Measurements from ENCODE around the gene LRATD1. TPM values are rescaled to one million over a fixed set of nuclear protein-coding genes. Genes with fewer than 3 reads are reported as not detected.
"Not testable (repeated sequence)": the region's sequence is repeated elsewhere in the genome, so short reads cannot be mapped to it uniquely, and the experiment has no call there.

Gene LRATD1
- total RNA-seq, 1 experiment from 2014 or later = not detected

DNA sequence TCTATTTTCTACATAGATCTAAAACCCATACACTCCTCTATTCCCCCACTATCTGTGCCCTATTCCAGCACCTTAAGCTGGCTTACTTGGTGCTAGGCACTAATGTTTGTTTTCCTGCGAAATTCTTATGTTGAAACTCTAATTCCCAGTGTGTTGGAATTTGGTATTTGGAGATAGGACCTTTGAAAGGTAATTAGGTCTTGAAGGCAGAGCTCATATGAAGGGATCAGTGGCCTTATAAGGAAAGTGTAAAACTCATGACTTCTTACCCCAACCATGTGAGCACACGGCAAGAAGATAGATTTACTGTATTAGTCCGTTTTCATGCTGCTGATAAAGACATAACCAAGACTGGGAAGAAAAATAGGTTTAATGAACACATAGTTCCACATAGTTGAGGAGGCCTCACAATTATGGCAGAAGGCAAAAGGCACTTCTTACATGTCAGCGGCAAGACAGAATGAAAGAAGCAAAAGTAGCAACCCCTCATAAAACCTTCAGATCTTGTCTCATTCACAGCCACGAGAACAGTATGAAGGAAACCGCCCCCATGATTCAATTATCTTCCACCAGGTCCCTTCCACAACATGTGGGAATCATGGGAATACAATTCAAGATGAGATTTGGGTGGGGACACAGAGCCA, 10.5 kb upstream of the LRATD1 start:
- Histone ChIP-seq H3K36me3 (no peaks in the 10 kb centered on the region), H3K9me3 (replicated peaks) (no peaks in the 10 kb centered on the region), H3K4me1 (no peaks in the 10 kb centered on the region), H3K27ac (no peak overlapping the region), H3K27me3 (no peaks in the 10 kb centered on the region), H3K4me3 (no peak overlapping the region)
- DNase-seq = no peak

DNA sequence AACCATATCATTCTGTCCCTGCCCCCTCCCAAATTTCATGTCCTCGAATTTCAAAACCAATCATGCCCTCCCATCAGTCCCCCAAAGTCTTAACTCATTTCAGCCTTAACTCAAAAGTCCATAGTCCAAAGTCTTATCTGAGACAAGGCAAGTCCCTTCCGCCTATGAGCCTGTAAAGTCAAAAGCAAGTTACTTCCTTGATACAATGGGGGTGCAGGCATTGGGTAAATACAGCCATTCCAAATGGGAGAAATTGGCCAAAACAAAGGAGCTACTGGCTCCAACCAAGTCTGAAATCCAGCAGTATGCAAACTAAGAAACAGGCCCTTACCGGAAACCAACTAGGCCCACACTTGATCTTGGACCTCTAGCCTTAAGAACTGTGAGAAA, 10.0 kb upstream of the LRATD1 start:
- not testable (repeated sequence) for H3K27me3 ChIP-seq; H3K36me3 ChIP-seq; DNase-seq; H3K27ac ChIP-seq; H3K4me1 ChIP-seq; H3K4me3 ChIP-seq; H3K9me3 ChIP-seq (replicated peaks)

DNA sequence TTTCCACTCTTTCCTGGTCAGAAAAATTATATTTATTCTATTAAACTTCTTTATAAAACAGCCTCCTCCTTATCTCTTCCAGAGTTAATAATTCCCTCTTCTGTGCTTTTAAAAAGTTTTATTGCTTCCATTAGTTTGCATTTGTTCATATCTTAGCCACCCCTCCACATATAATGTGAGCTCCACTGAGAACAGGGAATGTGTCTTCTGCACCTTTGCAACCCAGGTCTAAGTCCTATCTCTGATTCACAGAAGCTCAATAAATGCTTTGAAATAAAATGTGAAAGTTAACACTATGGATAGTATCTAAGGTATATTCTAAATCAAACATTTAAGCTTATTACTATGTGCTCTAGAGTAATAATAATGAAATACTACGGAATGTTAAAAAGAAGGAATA, 9.3 kb upstream of the LRATD1 start:
- H3K36me3 ChIP-seq = no peaks in the 10 kb centered on the region
- H3K27ac ChIP-seq = no peak overlapping the region
- H3K9me3 ChIP-seq (replicated peaks) = no peaks in the 10 kb centered on the region

DNA sequence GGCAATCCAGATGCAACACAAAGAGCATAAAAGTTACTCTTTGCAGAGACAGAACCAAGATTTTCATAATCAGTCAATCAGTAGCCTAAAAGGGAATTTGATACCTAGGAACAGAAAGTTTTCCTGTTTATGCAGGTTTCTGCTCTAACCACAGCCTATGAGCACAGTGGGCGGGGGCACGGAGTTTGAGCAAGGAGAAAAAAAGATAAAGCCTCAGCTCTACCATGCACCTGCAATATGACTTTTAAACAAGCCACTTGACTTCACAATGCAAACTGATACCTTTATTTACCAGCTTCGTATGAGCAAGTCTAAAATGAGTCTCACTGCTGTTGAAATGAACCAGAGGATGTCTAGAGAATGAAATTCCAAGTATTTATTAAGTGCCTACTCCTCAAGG, 5.6 kb upstream of the LRATD1 start:
- H3K4me3 ChIP-seq = no peak overlapping the region
- no peaks in the 10 kb centered on the region for H3K27me3 ChIP-seq
- no peaks in the 10 kb centered on the region for H3K36me3 ChIP-seq
- H3K4me1 ChIP-seq = no peaks in the 10 kb centered on the region
- H3K9me3 ChIP-seq (replicated peaks) = no peaks in the 10 kb centered on the region
- H3K27ac ChIP-seq = no peak overlapping the region
- DNase-seq = no peak

More for the DNA sequence above, 9.3 kb upstream of the LRATD1 start:
- no peak for DNase-seq
- no peaks in the 10 kb centered on the region for H3K4me1 ChIP-seq
- no peak overlapping the region for H3K4me3 ChIP-seq
- H3K27me3 ChIP-seq = no peaks in the 10 kb centered on the region

DNA sequence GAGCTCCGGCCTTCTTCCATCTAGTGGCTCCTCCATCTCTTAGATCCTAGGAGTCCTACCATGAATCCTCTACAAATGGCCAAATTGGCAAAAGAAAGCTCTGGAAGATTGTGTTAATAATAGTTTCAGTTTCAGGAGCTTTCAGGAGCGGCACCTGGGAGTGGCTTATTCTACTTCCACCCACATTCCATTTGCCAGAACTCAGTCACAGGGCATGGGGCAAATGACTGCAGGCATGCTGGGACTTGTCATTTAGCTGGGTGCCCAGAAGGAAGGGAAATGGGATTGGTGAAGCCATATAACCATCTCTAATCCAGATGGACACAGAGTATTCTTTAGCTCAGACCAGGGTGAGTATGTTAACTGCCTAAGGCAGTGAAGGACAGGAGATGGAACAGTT, 3.6 kb upstream of the LRATD1 start:
- peak in 1 of 2 experiments; percentile 6 for DNase-seq
- H3K27ac ChIP-seq = no peak overlapping the region
- H3K9me3 ChIP-seq (replicated peaks) = no peaks in the 10 kb centered on the region
- H3K27me3 ChIP-seq = no peaks in the 10 kb centered on the region
- no peaks in the 10 kb centered on the region for H3K36me3 ChIP-seq
- H3K4me3 ChIP-seq = no peak overlapping the region
- no peaks in the 10 kb centered on the region for H3K4me1 ChIP-seq

DNA sequence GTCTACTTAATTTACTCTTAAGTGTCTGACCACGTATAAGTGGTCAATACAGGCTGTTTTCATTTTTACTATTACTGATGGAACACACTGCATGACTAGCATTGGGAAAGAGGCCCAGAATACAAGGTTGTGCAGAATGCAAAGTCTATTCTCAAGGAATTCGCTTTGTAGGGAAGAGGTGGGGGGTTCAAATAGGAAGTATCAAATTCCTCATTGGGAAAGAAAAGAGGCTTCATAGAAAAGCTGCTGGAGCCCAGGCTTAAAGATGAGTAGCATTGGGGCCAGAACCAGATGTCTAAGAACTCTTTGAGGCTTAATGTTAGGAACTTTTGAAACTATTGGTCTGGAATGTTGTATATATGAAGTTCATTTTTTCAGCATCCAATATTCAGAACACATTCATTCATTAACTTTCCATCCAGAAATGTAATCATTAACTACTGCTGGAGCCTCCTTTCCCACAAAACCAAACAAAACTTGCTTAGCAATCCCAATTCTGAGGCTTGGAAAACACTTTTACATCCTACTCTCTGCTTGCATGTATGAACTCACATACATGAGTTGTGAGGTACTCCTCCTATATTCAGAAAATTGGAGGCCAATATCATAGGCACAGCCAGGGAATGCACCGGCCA, 994 bp upstream of the LRATD1 start:
- Histone ChIP-seq H3K27ac (no peak overlapping the region), H3K4me1 (no peaks in the 10 kb centered on the region), H3K27me3 (no peaks in the 10 kb centered on the region; the same call in 1 of the 2 replicates), H3K9me3 (replicated peaks) (no peaks in the 10 kb centered on the region), H3K36me3 (no peaks in the 10 kb centered on the region), H3K4me3 (no peak overlapping the region)
- DNase-seq = no peak

DNA sequence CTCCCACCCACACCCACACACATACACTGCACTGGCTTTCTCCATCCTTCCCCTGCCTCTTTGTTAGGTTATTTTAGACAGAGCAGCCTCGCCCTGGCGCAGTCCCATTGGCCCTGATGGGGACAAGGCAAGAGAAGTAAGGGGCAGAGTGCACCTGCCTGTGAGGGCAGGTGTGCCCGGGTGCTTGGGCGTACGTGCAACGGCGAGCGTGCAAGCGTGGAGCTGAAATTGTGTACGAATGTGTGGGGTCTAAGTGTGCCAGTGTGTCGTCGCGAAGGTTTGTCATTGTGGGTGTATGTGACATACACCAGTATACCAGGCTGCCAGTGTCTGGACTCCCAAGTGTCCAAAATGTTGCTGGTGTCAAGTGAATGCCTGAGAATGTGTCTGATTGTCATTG, 544 bp downstream of the LRATD1 start:
- no peaks in the 10 kb centered on the region; the same call in 1 of the 2 replicates for H3K27me3 ChIP-seq
- no peak overlapping the region for H3K27ac ChIP-seq
- H3K9me3 ChIP-seq (replicated peaks) = no peaks in the 10 kb centered on the region
- no peaks in the 10 kb centered on the region for H3K36me3 ChIP-seq
- no peak overlapping the region for H3K4me3 ChIP-seq
- H3K4me1 ChIP-seq = no peaks in the 10 kb centered on the region
- DNase-seq = no peak

DNA sequence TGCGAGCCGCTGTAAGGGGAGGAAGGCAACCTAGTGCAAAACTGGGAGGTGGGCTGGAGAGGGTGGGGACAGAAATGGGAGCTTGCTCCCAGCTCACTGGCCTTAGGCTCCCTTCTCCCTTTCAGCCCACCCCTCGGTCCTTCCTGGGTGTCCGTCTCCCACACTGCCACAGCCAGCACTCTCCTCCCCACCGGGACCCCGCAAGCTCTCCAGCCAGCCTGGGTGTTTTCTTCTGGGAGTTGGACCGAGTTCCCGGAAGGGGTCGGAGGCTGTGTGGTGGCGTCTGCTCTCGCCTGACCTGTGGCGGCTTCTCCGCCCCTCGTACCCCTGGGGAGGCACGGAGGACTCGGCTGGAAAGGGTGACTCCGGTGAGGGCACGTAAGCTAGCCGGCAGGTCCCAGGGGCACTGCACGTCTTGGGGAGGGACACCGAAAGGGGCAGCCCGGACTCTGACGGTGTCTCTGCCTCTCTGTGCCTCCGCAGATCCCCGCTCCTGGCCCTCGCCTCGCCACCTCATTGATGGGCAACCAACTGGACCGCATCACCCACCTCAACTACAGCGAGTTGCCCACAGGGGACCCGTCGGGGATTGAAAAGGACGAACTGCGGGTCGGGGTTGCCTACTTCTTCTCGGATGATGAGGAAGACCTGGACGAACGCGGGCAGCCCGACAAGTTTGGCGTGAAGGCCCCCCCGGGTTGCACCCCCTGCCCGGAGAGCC, 1.1 kb downstream of the LRATD1 start:
- Histone ChIP-seq H3K4me1 (no peaks in the 10 kb centered on the region), H3K9me3 (replicated peaks) (no peaks in the 10 kb centered on the region), H3K4me3 (no peak overlapping the region), H3K27ac (no peak overlapping the region), H3K36me3 (no peaks in the 10 kb centered on the region), H3K27me3 (no peaks in the 10 kb centered on the region; the same call in 1 of the 2 replicates)
- DNase-seq = no peak

DNA sequence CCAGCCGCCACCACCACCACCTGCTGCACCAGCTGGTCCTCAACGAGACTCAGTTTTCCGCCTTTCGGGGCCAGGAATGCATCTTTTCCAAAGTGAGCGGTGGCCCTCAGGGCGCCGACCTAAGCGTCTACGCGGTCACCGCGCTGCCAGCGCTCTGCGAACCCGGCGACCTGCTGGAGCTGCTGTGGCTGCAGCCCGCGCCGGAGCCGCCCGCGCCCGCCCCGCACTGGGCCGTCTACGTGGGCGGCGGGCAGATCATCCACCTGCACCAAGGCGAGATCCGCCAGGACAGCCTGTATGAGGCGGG, 1.6 kb downstream of the LRATD1 start:
- Histone ChIP-seq H3K4me1 (no peaks in the 10 kb centered on the region), H3K27me3 (no peaks in the 10 kb centered on the region; the same call in 1 of the 2 replicates), H3K4me3 (no peak overlapping the region), H3K27ac (no peak overlapping the region), H3K36me3 (no peaks in the 10 kb centered on the region), H3K9me3 (replicated peaks) (no peaks in the 10 kb centered on the region)
- no peak for DNase-seq

DNA sequence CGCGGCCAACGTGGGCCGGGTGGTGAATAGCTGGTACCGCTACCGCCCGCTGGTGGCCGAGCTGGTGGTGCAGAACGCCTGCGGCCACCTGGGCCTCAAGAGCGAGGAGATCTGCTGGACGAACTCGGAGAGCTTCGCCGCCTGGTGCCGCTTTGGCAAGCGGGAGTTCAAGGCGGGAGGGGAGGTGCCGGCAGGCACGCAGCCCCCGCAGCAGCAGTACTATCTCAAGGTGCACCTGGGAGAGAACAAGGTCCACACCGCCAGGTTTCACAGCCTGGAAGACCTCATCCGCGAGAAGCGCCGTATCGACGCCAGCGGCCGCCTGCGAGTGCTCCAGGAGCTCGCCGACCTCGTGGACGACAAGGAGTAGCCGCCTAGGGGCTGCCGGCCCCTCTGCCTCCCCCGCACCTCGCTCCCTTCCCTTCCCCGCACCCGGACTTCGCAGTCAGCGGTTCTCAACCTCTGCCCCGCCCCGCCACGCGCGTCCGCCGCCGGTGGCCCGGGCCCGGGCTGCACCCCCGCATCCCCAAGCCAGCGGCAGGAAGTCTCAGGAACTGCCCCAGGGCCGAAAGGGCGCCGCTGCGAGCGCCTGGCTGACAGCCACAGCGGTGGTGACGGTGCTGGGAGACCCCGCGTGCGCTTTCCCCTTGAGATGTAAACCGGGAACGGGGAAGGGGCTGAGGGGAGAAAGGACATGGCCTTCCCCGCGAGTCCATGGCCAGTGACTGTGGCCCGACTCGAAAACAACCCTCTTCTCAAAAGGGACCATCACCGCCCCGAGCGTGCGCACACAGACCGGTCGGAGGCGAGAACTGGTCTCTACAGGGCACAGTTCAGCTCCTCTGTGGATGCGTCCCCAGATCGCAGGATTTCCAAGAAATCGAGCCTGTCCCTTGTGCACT, 2.2 kb downstream of the LRATD1 start:
- no peaks in the 10 kb centered on the region; the same call in 1 of the 2 replicates for H3K27me3 ChIP-seq
- no peak for DNase-seq

DNA sequence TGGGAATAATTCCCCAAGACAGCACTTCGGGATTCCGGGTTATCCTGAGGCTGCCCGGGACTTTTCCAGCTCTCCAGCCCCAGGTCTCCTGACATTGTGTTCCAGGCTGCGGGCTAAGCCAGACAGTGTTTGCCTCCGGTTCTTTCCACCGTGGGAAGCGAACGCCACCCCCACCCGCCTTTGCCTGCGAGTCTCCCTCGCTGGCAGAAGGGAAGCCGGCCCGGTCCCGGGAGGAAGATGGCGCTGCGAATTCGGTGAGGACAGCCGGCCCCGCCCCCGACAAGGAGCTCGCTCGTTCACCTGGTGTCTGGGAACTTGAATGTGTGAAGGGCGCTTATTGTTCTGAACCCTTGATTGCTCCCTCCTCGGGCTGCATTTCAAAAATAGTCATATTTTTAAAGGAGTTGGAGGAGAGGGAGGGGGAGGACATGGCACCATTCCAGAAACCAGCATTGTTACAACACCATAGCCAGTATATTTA, 2.9 kb downstream of the LRATD1 start:
- Histone ChIP-seq H3K27me3 (no peaks in the 10 kb centered on the region; the same call in 1 of the 2 replicates), H3K27ac (no peak overlapping the region), H3K36me3 (no peaks in the 10 kb centered on the region), H3K9me3 (replicated peaks) (no peaks in the 10 kb centered on the region), H3K4me3 (no peak overlapping the region), H3K4me1 (no peaks in the 10 kb centered on the region)
- no peak for DNase-seq

More for the DNA sequence above, 2.2 kb downstream of the LRATD1 start:
- Histone ChIP-seq H3K27ac (no peak overlapping the region), H3K4me1 (no peaks in the 10 kb centered on the region), H3K9me3 (replicated peaks) (no peaks in the 10 kb centered on the region), H3K36me3 (no peaks in the 10 kb centered on the region), H3K4me3 (no peak overlapping the region)

DNA sequence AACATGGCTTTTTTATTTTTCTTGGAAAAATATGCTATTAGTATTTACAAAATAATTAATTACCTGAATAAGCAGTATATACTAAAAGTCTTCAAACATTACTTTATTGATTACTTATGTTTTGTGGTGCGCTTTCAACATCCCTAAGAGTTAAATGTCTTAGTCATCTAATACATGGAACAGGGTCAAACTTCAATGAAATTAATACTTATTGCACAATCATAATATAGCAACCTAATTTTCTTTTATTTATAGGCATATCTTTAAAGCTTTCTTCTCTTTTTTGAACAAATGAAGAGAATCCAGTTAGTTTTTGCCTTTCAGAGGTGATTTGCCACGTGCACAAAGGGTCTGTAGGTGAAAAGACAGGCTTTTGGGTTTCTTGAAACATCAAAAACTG, 6.0 kb downstream of the LRATD1 start:
- Histone ChIP-seq H3K27me3 (no peaks in the 10 kb centered on the region; the same call in 1 of the 2 replicates), H3K36me3 (no peaks in the 10 kb centered on the region)
- no peak for DNase-seq

DNA sequence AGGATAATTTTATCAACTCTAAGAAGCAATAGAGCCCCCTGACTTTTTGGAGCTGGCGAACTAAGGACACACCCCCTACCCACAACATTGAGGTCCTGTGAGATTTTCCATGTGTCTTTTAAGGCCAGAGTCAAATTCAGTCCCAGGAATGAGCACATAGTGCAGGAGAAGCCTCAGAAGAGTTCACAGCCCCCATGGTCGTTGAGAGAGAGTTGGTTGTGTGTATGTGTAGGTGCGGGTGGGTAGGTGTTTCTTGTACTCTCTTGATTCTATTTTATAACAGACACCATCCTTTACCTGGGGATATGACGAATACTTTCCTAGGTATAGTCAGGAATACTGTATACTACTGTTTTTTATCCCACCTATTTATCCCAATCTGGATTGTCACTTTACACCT, 8.6 kb downstream of the LRATD1 start:
- DNase-seq = no peak
- Histone ChIP-seq H3K27me3 (no peaks in the 10 kb centered on the region; the same call in 1 of the 2 replicates), H3K27ac (no peak overlapping the region), H3K9me3 (replicated peaks) (no peaks in the 10 kb centered on the region), H3K4me3 (no peak overlapping the region), H3K4me1 (no peaks in the 10 kb centered on the region), H3K36me3 (no peaks in the 10 kb centered on the region)

More for the DNA sequence above, 6.0 kb downstream of the LRATD1 start:
- Histone ChIP-seq H3K27ac (no peak overlapping the region), H3K4me1 (no peaks in the 10 kb centered on the region), H3K9me3 (replicated peaks) (no peaks in the 10 kb centered on the region), H3K4me3 (no peak overlapping the region)

DNA sequence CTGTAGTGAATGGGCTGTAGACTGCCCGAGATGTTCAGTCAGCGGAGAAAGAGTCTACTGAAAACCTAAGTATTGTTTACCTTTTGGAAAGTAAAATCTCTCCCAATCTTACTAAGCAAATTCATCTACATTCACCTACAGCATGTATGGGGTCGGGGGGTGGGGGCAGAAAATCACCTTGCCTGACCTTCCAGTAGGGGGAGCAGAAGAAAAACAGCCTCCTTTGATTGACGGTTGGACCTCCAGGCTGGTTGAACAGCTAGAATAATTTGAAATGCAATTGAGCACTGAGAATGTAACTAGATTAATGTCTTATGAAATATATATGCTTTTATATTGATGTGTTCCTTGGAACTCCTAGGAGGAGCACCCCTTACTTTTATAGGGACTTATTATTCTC, 10.0 kb downstream of the LRATD1 start:
- Histone ChIP-seq H3K4me3 (no peak overlapping the region), H3K4me1 (no peaks in the 10 kb centered on the region), H3K36me3 (no peaks in the 10 kb centered on the region), H3K27me3 (no peaks in the 10 kb centered on the region), H3K9me3 (replicated peaks) (no peaks in the 10 kb centered on the region), H3K27ac (no peak overlapping the region)
- no peak for DNase-seq
